GM23338 (cell line): ENCODE measurements around the gene DLG2. TPM values are rescaled to one million over a fixed set of nuclear protein-coding genes. Genes with fewer than 3 reads are reported as not detected.

Source experiments
- ATAC-seq: fragments of 200-7000 bp; cut with Tn5 transposase; 3 replicates; pipeline ENCODE4 v1.9.1; 2020
- DNase-seq: peaks from one replicate; pipeline ENCODE4 v3.0.0-alpha.2; 2015; ENCODE audit warnings: low spot score
- H2AFZ ChIP-seq: fragments of 200-600 bp; sonication (generic); 2 replicates; pipeline ENCODE4 v1.8.0; 2016; ENCODE audit warnings: antibody characterized with exemption, mild to moderate bottlenecking, moderate library complexity
- H3F3A ChIP-seq: fragments of 200-600 bp; sonication (generic); replicated peaks from 2 replicates; pipeline ENCODE4 v1.8.0; 2017; ENCODE audit warnings: antibody characterized with exemption, mixed run types, low read depth
- H3K27ac ChIP-seq: fragments of 200-600 bp; sonication (generic); 2 replicates; pipeline ENCODE4 v1.6.1; 2016; ENCODE audit warnings: low read depth
- H3K27me3 ChIP-seq: fragments of 200-600 bp; sonication (generic); 2 replicates; pipeline ENCODE4 v1.8.0; 2016; ENCODE audit warnings: mild to moderate bottlenecking, mixed run types, moderate library complexity; ENCODE audit not compliant: insufficient read depth
- H3K36me3 ChIP-seq: fragments of 200-600 bp; sonication (generic); 2 replicates; pipeline ENCODE4 v1.8.0; 2016; ENCODE audit warnings: mild to moderate bottlenecking; ENCODE audit not compliant: insufficient read depth
- H3K4me1 ChIP-seq: fragments of 200-600 bp; sonication (generic); 2 replicates; pipeline ENCODE4 v1.8.0; 2016; ENCODE audit warnings: mild to moderate bottlenecking, moderate library complexity; ENCODE audit not compliant: insufficient read depth
- H3K4me2 ChIP-seq: fragments of 200-600 bp; sonication (generic); 2 replicates; pipeline ENCODE4 v1.7.1; 2017; ENCODE audit warnings: mixed run types
- H3K4me3 ChIP-seq: fragments of 200-600 bp; sonication (generic); 2 replicates; pipeline ENCODE4 v1.6.1; 2016; ENCODE audit warnings: mixed run types
- H3K79me2 ChIP-seq: fragments of 200-600 bp; sonication (generic); replicated peaks from 2 replicates; pipeline ENCODE4 v1.8.0; 2017; ENCODE audit warnings: mild to moderate bottlenecking; ENCODE audit not compliant: insufficient read depth
- H3K9me2 ChIP-seq: fragments of 200-600 bp; sonication (generic); 2 replicates; pipeline ENCODE4 v1.8.0; 2017; ENCODE audit not compliant: insufficient read depth
- H4K20me1 ChIP-seq: fragments of 200-600 bp; sonication (generic); replicated peaks from 2 replicates; pipeline ENCODE4 v1.8.0; 2017; ENCODE audit warnings: mild to moderate bottlenecking; ENCODE audit not compliant: insufficient read depth
- H3K27ac Mint-ChIP-seq: 2 replicates; pipeline ENCODE4 v1.8.0; 2020; ENCODE audit warnings: inconsistent platforms, mild to moderate bottlenecking, moderate library complexity, mixed read lengths
- H3K27me3 Mint-ChIP-seq: 3 replicates; pipeline ENCODE4 v1.8.0; 2022; ENCODE audit warnings: low read depth, mild to moderate bottlenecking, moderate library complexity, mixed read lengths, inconsistent platforms; ENCODE audit not compliant: insufficient read depth, poor library complexity
- H3K36me3 Mint-ChIP-seq: 3 replicates; pipeline ENCODE4 v1.8.0; 2021; ENCODE audit warnings: low read depth, mild to moderate bottlenecking, inconsistent platforms, moderate library complexity, mixed read lengths
- H3K4me1 Mint-ChIP-seq: 3 replicates; pipeline ENCODE4 v1.8.0; 2020; ENCODE audit warnings: mild to moderate bottlenecking, inconsistent platforms, mixed read lengths
- H3K4me3 Mint-ChIP-seq: 3 replicates; pipeline ENCODE4 v1.8.0; 2021; ENCODE audit warnings: moderate library complexity, mild to moderate bottlenecking, inconsistent platforms, mixed read lengths
- H3K9me3 Mint-ChIP-seq: 3 replicates; pipeline ENCODE4 v1.8.0; 2020; ENCODE audit warnings: moderate library complexity, mild to moderate bottlenecking, inconsistent platforms, mixed read lengths
- CREB1 ChIP-seq: fragments of 250-450 bp; sonication (Bioruptor Pico); IDR thresholded peaks from 2 replicates; pipeline ENCODE4 v1.5.0; 2020; ENCODE audit warnings: low read depth, mild to moderate bottlenecking, moderate library complexity
- JUNB ChIP-seq: IDR thresholded peaks from one replicate; pipeline ENCODE4 v1.6.1; 2016; ENCODE audit warnings: antibody characterized with exemption; ENCODE audit not compliant: unreplicated experiment
- NANOG ChIP-seq: IDR thresholded peaks from 2 replicates; pipeline ENCODE4 v1.6.1; 2016; ENCODE audit warnings: antibody characterized with exemption, borderline replicate concordance
- ZNF114 ChIP-seq: fragments of 250-450 bp; sonication (Bioruptor Pico); IDR thresholded peaks from 2 replicates; pipeline ENCODE4 v1.5.0; 2020; ENCODE audit warnings: mild to moderate bottlenecking, moderate library complexity
- ZNF331 ChIP-seq: fragments of 250-450 bp; sonication (Bioruptor Pico); IDR thresholded peaks from 2 replicates; pipeline ENCODE4 v1.5.0; 2020; ENCODE audit warnings: low read depth, mild to moderate bottlenecking, moderate library complexity
- polyA plus RNA-seq: library from polyadenylated mRNA; unstranded; fragments of >200 nt; fragmentation: Nextera tagmentation; extraction: Ambion mirVana; gene quantifications from 2 replicates; pipeline ENCODE4 v1.2.1, GENCODE V29; 2016
- total RNA-seq: library from RNA; depleted of rRNA; stranded (reverse); fragments of >200 nt; shearing (Covaris generic); gene quantifications from 2 replicates; pipeline ENCODE4 v1.2.3, GENCODE V29; 2014
- TF ChIP-seq, protein P1 (sequence below), 2 experiments: fragments of 200-600 bp in 1 of 2; sonication (generic) in 1 of 2; conservative IDR thresholded peaks; 2 replicates each; pipeline versions ENCODE4 v1.5.1 to v1.6.1; 2016 to 2017; ENCODE audit warnings: antibody characterized with exemption in 2 of 2, low read depth in 2 of 2, mild to moderate bottlenecking in 2 of 2, moderate library complexity in 1 of 2
- TF ChIP-seq, protein P2 (sequence below): IDR thresholded peaks from one replicate; pipeline ENCODE4 v1.6.1; 2018; ENCODE audit warnings: antibody characterized with exemption; ENCODE audit not compliant: unreplicated experiment
- TF ChIP-seq, protein P3 (sequence below): IDR thresholded peaks from 2 replicates; pipeline ENCODE4 v1.6.1; 2016; ENCODE audit warnings: antibody characterized with exemption

DLG2 gene
- total and polyA plus RNA-seq, 2 experiments from 2014 or later: 19.8 to 21.5 TPM

DNA sequence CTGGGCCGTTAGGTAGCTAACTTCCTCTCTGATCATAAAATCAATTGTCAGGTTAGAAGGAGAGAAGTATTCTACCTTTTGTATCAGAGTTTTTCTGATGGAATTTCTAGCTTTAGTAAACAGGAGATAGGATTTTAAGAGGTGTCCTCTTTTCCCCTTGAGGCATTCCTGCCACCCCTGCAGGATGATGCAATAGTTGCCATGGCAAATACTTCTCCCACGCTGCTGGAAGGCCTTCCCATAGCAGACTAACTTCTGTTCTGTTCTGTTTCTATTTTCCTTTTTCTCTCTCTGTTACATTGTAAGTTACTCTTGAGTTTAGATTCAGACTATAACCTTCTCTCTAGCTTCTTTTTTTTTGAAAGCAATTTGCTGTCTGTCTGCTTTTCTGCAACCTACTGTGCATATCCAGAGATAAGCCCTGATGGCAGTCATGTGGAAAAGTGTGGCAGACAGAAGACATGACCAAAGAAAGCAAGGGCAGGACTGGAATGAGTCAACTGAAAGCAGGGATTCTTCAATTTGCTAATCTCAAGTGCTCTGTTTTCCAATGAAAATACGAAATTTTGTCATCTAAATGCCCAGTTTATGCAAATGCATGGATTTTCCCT, 679.1 kb downstream of the DLG2 start:
- ATAC-seq: peak; percentile 60
- Histone ChIP-seq H3K27ac (peak overlapping the region; percentile 8; the same call in 1 of the 2 replicates), H3K4me1 (peaks cover 26% of the 10 kb centered on the region), H3K79me2 (no peaks in the 10 kb centered on the region), H2AFZ (peak overlapping the region; percentile 52; the same call in 1 of the 2 replicates), H4K20me1 (no peaks in the 10 kb centered on the region), H3K9me2 (peaks cover 8% of the 10 kb centered on the region; the same call in 1 of the 2 replicates), H3K27me3 (no peaks in the 10 kb centered on the region), H3K4me2 (no peak overlapping the region), H3F3A (no peaks in the 10 kb centered on the region), H3K4me3 (no peak overlapping the region), H3K36me3 (no peaks in the 10 kb centered on the region)
- Mint-ChIP-seq H3K9me3 (peaks cover 8% of the 10 kb centered on the region; the same call in 2 of the 3 replicates), H3K27me3 (peaks cover 2% of the 10 kb centered on the region), H3K27ac (peak overlapping the region; percentile 80; the same call in 1 of the 2 replicates), H3K4me1 (peaks cover 26% of the 10 kb centered on the region), H3K36me3 (peaks cover 10% of the 10 kb centered on the region; the same call in 2 of the 3 replicates), H3K4me3 (no peak overlapping the region)
- DNase-seq: peak; percentile 49
- TF ChIP-seq NANOG (no peak), ZNF331 (CRISPR knock-in tag) (no peak), JUNB (no peak), ZNF114 (CRISPR knock-in tag) (no peak)
- TF ChIP-seq, protein P1, sequence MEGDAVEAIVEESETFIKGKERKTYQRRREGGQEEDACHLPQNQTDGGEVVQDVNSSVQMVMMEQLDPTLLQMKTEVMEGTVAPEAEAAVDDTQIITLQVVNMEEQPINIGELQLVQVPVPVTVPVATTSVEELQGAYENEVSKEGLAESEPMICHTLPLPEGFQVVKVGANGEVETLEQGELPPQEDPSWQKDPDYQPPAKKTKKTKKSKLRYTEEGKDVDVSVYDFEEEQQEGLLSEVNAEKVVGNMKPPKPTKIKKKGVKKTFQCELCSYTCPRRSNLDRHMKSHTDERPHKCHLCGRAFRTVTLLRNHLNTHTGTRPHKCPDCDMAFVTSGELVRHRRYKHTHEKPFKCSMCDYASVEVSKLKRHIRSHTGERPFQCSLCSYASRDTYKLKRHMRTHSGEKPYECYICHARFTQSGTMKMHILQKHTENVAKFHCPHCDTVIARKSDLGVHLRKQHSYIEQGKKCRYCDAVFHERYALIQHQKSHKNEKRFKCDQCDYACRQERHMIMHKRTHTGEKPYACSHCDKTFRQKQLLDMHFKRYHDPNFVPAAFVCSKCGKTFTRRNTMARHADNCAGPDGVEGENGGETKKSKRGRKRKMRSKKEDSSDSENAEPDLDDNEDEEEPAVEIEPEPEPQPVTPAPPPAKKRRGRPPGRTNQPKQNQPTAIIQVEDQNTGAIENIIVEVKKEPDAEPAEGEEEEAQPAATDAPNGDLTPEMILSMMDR (conservative IDR thresholded peaks at IDR 0.05; ENCODE audit: low read depth in 2 of 2): no peak
- TF ChIP-seq, protein P2, sequence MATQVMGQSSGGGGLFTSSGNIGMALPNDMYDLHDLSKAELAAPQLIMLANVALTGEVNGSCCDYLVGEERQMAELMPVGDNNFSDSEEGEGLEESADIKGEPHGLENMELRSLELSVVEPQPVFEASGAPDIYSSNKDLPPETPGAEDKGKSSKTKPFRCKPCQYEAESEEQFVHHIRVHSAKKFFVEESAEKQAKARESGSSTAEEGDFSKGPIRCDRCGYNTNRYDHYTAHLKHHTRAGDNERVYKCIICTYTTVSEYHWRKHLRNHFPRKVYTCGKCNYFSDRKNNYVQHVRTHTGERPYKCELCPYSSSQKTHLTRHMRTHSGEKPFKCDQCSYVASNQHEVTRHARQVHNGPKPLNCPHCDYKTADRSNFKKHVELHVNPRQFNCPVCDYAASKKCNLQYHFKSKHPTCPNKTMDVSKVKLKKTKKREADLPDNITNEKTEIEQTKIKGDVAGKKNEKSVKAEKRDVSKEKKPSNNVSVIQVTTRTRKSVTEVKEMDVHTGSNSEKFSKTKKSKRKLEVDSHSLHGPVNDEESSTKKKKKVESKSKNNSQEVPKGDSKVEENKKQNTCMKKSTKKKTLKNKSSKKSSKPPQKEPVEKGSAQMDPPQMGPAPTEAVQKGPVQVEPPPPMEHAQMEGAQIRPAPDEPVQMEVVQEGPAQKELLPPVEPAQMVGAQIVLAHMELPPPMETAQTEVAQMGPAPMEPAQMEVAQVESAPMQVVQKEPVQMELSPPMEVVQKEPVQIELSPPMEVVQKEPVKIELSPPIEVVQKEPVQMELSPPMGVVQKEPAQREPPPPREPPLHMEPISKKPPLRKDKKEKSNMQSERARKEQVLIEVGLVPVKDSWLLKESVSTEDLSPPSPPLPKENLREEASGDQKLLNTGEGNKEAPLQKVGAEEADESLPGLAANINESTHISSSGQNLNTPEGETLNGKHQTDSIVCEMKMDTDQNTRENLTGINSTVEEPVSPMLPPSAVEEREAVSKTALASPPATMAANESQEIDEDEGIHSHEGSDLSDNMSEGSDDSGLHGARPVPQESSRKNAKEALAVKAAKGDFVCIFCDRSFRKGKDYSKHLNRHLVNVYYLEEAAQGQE: no peak
- TF ChIP-seq, protein P3, sequence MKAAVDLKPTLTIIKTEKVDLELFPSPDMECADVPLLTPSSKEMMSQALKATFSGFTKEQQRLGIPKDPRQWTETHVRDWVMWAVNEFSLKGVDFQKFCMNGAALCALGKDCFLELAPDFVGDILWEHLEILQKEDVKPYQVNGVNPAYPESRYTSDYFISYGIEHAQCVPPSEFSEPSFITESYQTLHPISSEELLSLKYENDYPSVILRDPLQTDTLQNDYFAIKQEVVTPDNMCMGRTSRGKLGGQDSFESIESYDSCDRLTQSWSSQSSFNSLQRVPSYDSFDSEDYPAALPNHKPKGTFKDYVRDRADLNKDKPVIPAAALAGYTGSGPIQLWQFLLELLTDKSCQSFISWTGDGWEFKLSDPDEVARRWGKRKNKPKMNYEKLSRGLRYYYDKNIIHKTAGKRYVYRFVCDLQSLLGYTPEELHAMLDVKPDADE: no peak

DNA sequence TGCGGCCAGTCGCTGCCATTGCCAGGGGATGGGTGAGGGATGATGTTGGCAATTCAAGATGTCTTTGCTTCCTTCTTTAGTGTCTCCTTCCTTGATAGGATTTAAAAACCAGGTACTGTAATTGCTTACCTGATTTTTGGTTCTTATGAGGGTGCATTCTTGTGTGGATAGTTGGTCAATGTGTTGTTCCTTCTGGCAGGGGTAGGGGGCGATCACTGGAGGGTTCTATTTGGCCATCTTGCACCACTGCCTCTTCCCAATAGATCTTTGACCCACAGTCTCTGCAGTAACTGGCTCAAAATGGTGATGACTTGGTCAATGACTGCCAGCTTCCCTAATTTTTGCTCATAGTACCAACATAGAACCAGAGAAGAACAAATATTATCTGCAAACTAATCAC, 680.1 kb downstream of the DLG2 start:
- Histone ChIP-seq H3K79me2 (no peaks in the 10 kb centered on the region), H3K36me3 (no peaks in the 10 kb centered on the region), H3K9me2 (peaks cover 8% of the 10 kb centered on the region; the same call in 1 of the 2 replicates), H3F3A (no peaks in the 10 kb centered on the region), H4K20me1 (no peaks in the 10 kb centered on the region), H3K4me3 (no peak overlapping the region), H3K27me3 (no peaks in the 10 kb centered on the region), H2AFZ (no peak overlapping the region), H3K4me2 (no peak overlapping the region), H3K4me1 (peaks cover 26% of the 10 kb centered on the region), H3K27ac (no peak overlapping the region)
- ATAC-seq (no peak), DNase-seq (no peak)
- no peak for TF ChIP-seq CREB1 (CRISPR knock-in tag)
- TF ChIP-seq, protein P1 (conservative IDR thresholded peaks at IDR 0.05; ENCODE audit: low read depth in 2 of 2): peak; percentile 39 to 48; a peak in 3 of 4 replicates
- Mint-ChIP-seq H3K36me3 (peaks cover 10% of the 10 kb centered on the region; the same call in 2 of the 3 replicates), H3K4me1 (peaks cover 26% of the 10 kb centered on the region), H3K27ac (no peak overlapping the region; the same call in 1 of the 2 replicates), H3K27me3 (no peaks in the 10 kb centered on the region), H3K4me3 (no peak overlapping the region), H3K9me3 (peaks cover 8% of the 10 kb centered on the region; the same call in 2 of the 3 replicates)
